ENCODE results near the gene TMEM245.

Gene TMEM245

GRCh38 chr9:109098960-109099308 lies 20.8 kb downstream of the TMEM245 start:
- no peak for DNase-seq

- DNase-seq = peak; percentile 26
Measured at GRCh38 chr9:109098171-109098959, 21.4 kb downstream of the TMEM245 start.

- DNase-seq = no peak
Measured at GRCh38 chr9:109097146-109097545, 22.6 kb downstream of the TMEM245 start.

- no peak for DNase-seq
Measured at GRCh38 chr9:109095321-109095720, 24.4 kb downstream of the TMEM245 start.

- no peak for DNase-seq
Measured at GRCh38 chr9:109094268-109094667, 25.5 kb downstream of the TMEM245 start.

- DNase-seq = no peak
Measured at GRCh38 chr9:109092587-109092986, 27.2 kb downstream of the TMEM245 start.

- DNase-seq = no peak
Measured at GRCh38 chr9:109092051-109092580, 27.6 kb downstream of the TMEM245 start.

- DNase-seq = no peak
Measured at GRCh38 chr9:109088221-109088620, 31.5 kb downstream of the TMEM245 start.

GRCh38 chr9:109087795-109088194 lies 32.0 kb downstream of the TMEM245 start:
- no peak for DNase-seq

- peak; percentile 18 for DNase-seq
Measured at GRCh38 chr9:109086221-109086620, 33.5 kb downstream of the TMEM245 start.

- no peak for DNase-seq
Measured at GRCh38 chr9:109085510-109085909, 34.2 kb downstream of the TMEM245 start.

GRCh38 chr9:109083813-109084405 lies 35.8 kb downstream of the TMEM245 start:
- DNase-seq = no peak

- DNase-seq = no peak
Measured at GRCh38 chr9:109083141-109083540, 36.6 kb downstream of the TMEM245 start.

GRCh38 chr9:109082091-109082620 lies 37.6 kb downstream of the TMEM245 start:
- DNase-seq = no peak

- no peak for DNase-seq
Measured at GRCh38 chr9:109074236-109074889, 45.4 kb downstream of the TMEM245 start.

- DNase-seq = no peak
Measured at GRCh38 chr9:109072821-109073435, 46.8 kb downstream of the TMEM245 start.

GRCh38 chr9:109072133-109072692 lies 47.5 kb downstream of the TMEM245 start:
- DNase-seq = no peak

- DNase-seq = no peak
Measured at GRCh38 chr9:109068764-109069163, 51.0 kb downstream of the TMEM245 start.

- peak; percentile 69 for DNase-seq
Measured at GRCh38 chr9:109064963-109065702, 54.6 kb downstream of the TMEM245 start.

GRCh38 chr9:109063760-109064159 lies 56.0 kb downstream of the TMEM245 start:
- no peak for DNase-seq

GRCh38 chr9:109062543-109062942 lies 57.2 kb downstream of the TMEM245 start:
- no peak for DNase-seq

GRCh38 chr9:109060191-109060590 lies 59.6 kb downstream of the TMEM245 start:
- DNase-seq = no peak

Measured in NCI-H226 (cell line).